ENCODE measurements around the gene CDKAL1.

- TF ChIP-seq TAF1 (IDR thresholded peaks at IDR 0.05; ENCODE audit: borderline replicate concordance, insufficient read depth, low read length), result no peak
- TF ChIP-seq REST (IDR thresholded peaks at IDR 0.05; ENCODE audit: insufficient read depth in 1 of 2, low read depth in 2 of 2, low read length in 2 of 2), result no peak
- TF ChIP-seq POLR2AphosphoS5 (IDR thresholded peaks at IDR 0.05; ENCODE audit: low read depth, low read length), result no peak
These were observed 256.8 kb downstream of the CDKAL1 start for GRCh38 chr6:20791074-20791473.
